Right lobe of liver (tissue), 4 donors: Measurements from ENCODE around the gene TTC9B.

ENCODE experiments used
- POLR2A ChIP-seq: fragments of 450-650 bp; IDR thresholded peaks from one replicate; pipeline ENCODE4 v1.6.1; 2017; ENCODE audit warnings: antibody characterized with exemption, mild to moderate bottlenecking
- TF ChIP-seq, protein P1 (sequence below), 4 donors: fragments of 200-600 bp in 3 of 4; fragments of 450-650 bp in 1 of 4; IDR thresholded peaks; one replicate each; pipeline versions ENCODE4 v1.5.1 to v1.8.0; 2016 to 2022; ENCODE audit warnings: antibody characterized with exemption in 4 of 4, mild to moderate bottlenecking in 2 of 4
- donor health status: DM: no; HTN: no; CAD: no.
- donor health status: DM: no; HTN: no; CAD: no.
- donor health status: DM: no; HTN: yes; CAD: no.

DNA sequence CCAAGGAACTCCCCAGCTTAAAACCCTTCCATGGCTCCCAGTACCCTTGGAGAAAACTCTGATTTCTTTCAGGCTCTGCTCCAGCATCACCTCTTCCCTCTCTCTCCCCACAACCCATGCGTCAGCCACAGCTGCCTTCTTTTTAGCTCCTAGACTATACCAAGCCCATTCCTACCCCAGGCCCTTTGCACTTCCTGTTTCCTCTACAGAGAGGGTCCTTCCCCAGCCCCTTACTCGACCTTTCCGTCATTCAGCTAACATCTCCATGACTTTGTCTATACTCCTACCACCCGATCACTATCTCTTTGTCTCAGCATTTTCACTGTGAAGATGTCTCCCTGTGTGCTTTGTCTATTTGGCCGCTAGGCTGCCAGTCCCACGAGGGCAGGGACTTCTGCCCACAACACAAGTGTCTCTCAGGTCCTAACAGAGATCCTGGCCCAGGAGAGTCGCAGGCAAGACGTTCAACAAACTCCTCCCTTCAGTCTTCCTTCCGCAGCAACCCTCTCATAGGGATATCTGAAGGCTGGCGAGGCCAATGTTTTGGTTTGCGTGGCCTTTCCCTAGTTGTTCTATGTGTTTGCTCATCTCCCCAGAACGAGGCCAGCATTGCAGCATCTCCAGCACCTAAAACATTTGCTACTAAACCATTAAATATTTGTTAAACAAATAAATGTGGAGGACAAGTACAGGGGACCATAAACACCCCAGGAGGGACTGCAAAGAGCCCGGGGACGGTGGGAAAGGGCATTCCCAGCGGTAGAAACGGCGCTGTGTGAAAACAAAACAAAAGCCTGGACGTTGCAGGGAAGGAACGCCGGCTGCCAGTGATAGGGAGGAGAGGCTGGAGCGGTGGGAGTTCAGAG, 7.5 kb upstream of the TTC9B start:
- TF ChIP-seq, protein P1, sequence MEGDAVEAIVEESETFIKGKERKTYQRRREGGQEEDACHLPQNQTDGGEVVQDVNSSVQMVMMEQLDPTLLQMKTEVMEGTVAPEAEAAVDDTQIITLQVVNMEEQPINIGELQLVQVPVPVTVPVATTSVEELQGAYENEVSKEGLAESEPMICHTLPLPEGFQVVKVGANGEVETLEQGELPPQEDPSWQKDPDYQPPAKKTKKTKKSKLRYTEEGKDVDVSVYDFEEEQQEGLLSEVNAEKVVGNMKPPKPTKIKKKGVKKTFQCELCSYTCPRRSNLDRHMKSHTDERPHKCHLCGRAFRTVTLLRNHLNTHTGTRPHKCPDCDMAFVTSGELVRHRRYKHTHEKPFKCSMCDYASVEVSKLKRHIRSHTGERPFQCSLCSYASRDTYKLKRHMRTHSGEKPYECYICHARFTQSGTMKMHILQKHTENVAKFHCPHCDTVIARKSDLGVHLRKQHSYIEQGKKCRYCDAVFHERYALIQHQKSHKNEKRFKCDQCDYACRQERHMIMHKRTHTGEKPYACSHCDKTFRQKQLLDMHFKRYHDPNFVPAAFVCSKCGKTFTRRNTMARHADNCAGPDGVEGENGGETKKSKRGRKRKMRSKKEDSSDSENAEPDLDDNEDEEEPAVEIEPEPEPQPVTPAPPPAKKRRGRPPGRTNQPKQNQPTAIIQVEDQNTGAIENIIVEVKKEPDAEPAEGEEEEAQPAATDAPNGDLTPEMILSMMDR (IDR thresholded peaks at IDR 0.05), result peak in 1 of 4 donors; percentile 22
- no peak for TF ChIP-seq POLR2A
